COLO829 (cell line): ENCODE results near the gene SENP8.

Source experiments
- DNase-seq: peaks from one replicate; pipeline ENCODE4 v3.0.0; 2012; ENCODE audit warnings: low spot score

SENP8 gene

GRCh38 chr15:72113347-72114031 lies 4.7 kb upstream of the SENP8 start:
- DNase-seq: no peak

DNA sequence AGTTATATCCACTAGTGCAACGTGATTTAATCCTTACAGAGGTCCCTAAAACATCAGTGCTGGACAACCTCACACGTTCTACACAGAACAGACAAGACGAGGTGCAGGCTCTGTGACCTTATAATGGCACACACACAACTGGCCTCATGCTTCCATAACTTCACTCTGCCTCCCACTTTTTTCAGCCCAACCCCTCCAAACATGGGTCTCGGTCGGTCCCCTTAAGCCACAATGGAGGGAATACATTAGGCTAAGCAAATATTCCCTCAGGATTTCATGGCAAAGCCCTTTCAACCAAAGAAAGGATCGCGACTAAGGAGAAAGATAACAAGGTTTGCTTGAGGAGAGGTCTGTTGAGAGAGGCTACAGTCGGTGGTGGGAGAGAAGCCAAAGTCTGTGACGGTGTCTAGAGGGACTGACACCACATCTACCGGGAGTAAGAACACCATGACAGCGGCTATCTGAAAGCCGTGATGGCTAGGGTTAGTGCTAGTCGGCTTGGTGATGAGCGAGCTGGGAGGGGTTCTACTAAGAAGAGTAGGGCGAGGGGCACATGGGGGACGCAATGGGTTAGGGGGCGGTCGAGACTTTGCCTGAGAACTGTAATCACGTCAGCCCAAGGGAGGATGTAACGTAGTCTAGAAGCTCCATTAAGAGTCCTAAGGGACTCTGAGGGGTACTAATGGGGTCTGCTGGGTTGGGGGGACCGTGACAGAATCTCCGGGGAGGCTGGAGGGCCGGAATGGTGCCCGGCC lies 1.3 kb upstream of the SENP8 start:
- DNase-seq: no peak

DNA sequence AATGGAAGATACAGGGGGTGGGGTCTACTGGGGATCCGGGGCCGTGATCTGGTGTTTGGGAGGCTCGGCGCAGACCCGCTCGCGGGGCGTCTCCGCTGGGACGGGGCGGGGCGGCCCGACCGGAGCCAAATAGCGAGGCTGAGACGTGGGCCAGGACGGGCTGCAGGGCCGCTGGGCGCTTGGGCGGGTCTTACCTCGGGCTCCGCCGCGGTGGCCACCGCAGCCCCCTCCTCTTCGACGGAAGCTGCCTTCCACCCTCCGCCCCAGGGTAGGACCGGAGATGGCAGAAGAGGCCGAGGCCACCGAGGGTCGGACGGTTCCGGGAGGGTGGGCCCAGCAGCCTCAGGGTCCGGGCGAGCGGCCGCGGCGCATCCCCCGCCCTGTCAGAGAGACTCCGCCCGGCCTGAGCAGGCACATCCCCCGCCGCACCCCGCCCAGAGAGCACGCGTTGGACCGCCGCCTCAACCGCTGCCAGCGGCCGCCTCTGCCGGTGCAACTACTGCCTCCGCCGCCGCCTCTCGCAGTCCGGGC lies 652 bp upstream of the SENP8 start:
- DNase-seq: peak; percentile 9

- DNase-seq: no peak
Measured at GRCh38 chr15:72124218-72124617, 6.0 kb downstream of the SENP8 start.

- no peak for DNase-seq
Measured at GRCh38 chr15:72127724-72128322, 9.6 kb downstream of the SENP8 start.

- no peak for DNase-seq
Measured at GRCh38 chr15:72128359-72128758, 10.2 kb downstream of the SENP8 start.

DNA sequence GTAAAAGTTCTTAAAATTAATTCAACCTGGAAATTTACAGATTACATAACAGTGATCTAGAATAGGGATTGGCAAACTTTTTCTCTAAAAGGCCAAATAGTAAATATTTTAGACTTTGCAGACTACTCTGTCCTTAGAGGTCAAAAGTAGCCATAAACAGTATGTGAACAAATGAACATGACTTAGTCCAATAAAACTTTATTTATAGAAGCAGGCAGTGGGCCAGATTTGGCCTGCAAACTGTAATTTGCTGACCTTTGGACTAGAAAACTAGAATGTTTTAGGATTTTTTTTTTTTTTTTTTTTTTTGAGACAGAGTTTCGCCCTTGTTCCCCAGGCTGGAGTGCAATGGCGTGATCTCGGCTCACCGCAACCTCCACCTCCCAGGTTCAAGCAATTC lies 12.1 kb downstream of the SENP8 start:
- no peak for DNase-seq

DNA sequence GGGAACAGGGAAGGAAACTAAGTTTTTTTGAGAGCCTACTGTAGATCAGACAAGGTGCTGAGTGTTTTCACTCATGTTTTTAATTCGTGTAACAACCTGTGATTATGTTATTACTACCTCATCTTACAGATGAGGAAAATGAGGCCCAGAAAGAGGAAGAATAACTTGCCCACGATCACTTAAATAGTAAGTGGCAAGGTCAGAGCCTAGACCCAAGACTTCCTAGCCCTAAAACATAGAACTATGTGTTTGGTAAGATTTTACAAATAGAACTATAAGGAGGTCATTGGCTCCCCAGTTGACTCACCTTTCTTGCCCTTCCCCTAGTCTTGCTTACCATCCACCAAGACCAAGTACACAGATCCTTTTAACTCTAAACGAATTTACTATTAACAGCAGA lies 13.7 kb downstream of the SENP8 start:
- no peak for DNase-seq

DNA sequence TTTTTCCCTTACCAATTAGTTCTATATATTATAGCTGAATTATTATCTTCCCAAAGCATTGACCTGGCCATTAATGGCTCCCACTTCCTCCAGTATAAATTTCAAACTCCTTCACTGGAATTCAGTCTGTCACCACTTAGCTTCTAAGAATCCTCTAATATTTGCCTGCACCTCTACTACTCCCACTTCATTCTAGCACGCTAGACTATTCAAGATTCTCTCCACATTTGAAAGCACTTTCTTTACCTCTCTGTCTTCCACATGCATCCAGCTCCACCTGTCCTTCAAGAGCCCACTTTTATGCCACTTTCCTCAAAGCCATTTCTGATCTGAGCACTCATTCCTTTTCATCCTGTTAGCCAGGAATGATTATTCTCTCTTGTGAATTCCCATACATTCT lies 15.0 kb downstream of the SENP8 start:
- no peak for DNase-seq

- DNase-seq: no peak
Measured at GRCh38 chr15:72135719-72136118, 17.5 kb downstream of the SENP8 start.

DNA sequence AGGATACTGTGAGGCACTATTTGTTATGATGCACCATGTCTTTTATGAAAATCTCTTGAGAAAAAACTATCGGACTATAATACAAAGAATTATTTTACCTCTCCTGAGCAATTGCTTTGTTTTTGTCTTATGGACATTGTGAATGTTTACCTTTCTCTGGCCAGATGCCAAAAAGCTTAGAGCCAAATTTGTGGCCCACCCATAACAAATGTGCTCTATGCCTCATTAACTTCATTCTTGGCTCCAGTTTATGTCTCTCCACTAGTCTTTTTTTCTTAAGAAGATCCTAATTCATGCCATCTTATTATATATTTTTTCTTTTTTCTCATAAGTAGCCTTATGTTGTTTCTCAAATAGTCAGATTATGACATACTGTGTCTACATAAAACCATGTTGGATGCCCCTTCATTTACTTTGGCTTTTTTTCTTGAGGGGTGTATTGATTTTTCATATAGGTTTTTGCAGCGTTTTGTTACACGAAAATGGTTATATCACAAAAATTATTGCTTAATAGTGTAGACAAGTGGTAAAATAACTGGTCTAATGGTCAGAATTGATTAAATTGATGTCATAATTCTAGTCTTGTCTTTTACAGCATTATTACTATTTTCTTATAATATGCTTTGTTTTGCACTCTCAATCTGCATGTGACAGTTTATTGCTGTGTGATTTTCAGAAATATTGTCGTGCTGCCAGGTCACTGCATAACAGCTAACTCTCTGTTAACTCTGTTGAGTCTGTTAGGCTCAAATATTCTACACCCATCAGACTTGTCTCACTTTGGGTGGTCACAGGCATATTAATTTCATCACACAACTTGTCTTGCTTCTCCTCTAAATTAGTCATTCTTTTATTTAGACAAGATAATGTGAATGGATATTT lies 18.2 kb downstream of the SENP8 start:
- no peak for DNase-seq

DNA sequence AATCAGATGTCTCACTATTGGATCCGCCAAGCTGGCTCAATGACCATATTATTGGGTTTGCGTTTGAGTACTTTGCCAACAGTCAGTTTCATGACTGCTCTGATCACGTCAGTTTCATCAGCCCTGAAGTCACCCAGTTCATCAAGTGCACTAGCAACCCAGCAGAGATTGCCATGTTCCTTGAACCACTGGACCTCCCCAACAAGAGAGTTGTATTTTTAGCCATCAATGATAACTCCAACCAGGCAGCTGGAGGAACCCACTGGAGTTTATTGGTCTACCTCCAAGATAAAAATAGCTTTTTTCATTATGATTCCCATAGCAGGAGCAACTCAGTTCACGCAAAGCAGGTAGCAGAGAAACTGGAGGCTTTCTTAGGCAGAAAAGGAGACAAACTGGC lies 21.5 kb downstream of the SENP8 start:
- DNase-seq: no peak

DNA sequence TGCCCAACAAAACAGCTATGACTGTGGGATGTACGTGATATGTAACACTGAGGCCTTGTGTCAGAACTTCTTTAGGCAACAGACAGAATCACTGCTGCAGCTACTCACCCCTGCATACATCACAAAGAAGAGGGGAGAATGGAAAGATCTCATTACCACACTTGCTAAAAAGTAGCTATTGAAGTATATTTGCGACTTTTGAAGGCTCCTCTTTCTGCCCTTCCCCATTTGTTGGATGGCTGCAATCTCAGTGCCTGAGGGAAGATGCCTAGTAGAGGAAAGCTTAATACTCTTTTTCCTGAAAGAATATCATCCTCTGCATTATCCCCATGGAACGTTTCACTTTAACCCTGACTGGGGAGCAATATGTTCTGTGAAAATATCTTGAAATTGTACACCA lies 21.9 kb downstream of the SENP8 start:
- DNase-seq: no peak

DNA sequence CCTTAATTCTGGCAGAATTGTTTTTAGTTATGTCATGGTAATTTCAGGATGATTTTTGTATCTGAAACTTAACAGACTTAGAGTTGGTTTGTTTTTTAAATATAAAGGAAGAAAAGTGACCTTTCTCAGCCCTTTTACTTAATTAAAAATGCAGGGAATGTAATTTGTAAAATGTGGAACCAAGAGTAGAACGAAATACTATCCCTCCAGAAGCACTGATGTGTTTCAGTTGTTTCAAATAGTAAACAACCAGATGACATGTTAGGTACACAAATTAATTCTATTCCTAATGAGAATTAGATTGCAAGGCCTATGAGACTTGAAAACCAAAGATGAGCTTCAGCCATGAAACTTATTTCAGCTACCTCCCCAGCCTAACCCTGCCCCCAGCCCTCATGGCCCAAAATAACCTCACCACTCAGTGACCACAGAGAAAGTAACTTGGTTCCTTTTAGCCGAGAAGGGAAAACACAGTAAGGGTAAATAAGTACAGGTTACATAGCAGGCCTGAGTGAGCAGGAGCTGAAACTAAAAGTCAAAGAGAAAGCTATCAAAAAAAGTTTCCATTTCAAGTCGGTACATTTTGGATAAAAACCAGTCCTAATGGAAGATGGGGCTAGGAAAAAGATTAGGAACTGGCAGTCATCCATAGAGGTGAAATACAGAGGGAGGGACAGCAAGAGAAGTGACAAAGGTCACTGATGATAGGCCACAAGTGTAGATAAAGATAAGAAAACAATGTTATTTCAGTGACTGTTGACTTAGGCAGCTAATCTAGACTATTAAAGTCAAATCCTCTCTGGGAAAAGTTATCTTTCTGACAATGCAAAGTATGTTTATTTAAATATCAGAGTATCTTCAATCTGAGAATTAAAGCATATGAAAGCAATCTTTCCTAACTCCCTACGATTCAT lies 23.2 kb downstream of the SENP8 start:
- no peak for DNase-seq

GRCh38 chr15:72146221-72146620 lies 28.0 kb downstream of the SENP8 start:
- no peak for DNase-seq

DNA sequence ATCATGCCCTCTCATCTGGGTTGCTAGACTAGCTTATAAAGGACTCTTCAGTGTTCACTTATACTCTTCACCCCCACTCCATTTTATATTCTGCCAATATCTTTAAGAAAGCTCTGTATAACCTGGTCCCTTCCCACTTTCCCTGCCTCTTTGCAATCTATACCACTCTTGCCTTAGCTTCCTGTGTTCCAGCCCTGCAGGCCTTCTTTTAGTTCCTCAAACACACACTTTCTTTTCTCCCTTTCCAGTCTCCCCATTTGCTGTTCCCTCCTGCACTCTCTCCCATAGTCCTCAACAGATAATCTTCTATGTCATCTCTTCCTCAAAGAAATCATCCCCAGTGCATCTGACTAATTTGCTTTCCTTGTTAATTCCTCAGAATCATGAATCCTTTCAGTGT lies 28.7 kb downstream of the SENP8 start:
- no peak for DNase-seq

GRCh38 chr15:72147418-72147817 lies 29.2 kb downstream of the SENP8 start:
- no peak for DNase-seq

DNA sequence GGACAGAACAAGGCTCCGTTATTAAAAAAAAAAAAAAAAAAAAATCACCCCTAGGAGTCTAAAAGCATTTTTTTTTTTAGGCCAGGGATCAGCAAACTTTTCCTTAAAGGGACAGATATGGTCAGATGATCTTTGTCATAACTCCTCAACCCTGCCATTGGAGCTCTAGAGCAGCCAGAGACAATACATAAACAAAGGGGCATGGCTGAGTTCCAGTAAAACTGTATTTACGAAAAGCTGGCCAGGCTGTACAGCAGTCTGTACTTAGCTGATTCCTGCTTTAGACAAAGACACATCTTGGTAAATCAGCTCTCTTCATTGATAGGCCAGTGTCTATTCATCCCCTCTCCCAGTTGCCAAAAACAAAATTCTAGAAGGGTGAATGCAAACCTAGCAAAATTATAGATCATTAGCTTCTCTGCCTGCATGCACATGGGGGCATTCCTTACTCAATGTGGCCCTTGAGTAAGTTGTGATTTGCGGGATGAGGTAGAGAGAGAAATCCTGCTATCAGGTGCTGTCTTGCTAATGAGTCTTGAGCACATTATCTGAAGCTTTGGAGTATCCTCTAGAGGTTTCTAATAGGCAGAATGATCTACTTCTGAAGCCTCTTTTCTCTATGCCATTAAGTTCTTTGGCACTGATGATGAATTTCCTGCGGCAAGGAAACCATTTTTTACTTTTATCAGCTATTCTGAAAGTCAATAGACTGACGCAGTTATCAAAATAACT lies 35.2 kb downstream of the SENP8 start:
- no peak for DNase-seq

- DNase-seq: no peak
Measured at GRCh38 chr15:72154316-72154715, 36.1 kb downstream of the SENP8 start.

DNA sequence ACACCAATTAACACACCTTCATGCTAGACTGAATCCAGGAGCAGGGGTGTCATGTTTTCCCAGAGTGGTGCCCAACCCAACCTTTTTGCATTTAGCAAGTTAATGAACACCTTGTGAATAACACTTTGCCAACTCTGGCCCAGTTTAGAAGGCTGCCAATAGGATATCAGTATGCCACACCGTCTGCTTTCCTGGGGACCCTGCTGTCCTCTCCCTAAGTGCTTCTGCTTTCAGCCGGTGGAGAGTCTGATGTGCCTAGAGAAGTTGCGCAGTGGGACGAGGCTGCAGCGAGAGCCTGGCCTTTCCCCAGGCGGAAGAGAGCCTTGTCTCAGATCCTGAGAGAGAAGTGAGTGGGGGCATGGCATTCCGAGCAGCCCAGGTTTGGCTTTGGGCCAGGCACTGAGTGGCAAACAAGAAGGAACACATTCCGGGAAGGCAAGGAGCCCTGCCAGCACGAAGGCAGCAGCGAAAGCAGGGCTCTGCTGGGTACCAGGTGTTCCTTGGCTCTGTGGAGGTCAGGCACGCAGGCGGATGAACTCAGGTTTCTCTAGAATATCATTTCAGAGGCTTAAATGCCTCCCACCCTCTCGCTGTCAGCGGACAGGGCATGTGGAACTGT lies 36.9 kb downstream of the SENP8 start:
- DNase-seq: peak; percentile 8
